Measurements from ENCODE around the gene IRF6.

IRF6 gene

DNA sequence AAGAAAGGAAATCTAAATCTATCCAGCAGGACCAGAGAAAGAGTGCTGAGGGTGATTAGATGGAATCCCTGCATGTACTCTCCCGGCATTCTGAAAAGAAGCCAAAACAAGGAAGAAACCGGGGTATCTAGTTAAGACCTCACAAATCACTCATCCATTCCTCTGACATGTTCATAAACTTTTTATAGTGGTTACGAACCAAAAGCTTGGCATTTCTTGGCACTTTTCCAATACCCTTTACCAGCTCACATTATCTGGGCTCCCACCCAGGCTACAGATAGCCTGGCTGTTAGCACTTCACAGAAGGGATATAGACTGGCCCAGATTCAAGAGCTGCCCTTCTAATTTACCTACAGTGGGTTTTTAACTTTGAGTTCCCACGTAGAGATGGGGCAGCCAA lies 19.8 kb downstream of the IRF6 start:
- DNase-seq, result no peak

DNA sequence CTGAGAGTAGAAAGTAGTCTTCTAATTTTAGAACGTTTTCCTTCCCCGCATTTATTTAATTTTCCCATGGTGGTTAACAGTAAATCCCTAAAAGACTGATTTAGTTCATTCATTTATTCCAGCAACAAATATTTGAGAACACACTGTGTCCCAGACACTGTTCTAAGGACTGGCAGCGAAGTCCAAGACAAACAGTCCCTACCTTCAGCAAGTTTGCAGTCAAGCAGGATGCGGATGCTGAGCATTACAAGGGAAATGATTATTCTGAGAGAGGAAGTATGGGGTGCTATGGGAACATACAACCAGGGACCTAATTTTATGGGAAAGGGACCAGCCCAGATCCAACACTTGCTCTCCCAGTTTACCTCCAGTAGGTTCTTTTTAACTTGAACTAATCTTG lies 20.4 kb downstream of the IRF6 start:
- DNase-seq, result no peak

DNA sequence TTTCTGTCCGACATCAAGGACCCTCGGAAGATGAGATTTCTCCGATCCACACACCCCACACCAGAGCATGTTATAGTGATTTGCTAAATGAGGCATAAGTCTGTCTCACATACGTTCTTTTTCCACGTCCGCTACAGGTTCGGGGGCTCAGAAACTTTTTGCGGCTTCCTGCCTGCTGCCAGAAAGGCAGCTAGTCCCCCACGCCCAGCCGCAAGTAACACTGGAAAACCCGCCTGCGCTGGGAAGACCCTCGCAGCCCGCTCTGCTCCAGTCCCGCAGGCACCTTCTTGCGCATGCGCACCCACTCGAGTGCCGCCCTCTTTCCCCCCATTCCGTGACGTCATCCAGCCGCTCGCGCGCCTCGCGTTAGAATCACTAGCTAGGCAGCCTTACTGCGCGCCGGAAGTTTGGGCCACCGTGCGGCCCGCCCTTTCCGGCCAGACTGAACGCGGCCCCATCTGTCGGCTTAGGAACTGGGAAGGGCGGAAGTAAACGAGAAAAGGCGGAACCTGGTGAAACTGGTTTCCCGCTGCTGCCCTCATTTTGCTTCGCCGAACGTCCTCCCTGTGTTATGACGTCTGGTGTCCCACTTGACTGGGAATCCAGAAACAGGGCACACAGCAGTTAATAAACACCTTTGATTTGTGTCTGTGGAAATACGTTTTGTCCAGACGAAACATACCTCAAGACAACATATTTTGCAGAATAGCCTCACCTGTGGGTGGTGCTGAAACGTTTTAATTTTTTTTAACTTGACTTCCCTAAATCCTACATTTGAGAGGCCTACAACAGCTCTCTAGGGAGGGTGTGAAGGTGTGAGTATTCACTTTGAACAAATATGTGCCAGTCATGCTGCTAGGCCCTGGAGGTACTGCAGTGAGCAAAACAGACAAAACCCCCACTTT lies 21.4 kb downstream of the IRF6 start, which contains the start of gene C1orf74:
C1orf74 (minus strand) TSS at position 295 of the 905 bp plus-strand sequence. CDS start 925 bp downstream, outside the sequence.
- DNase-seq, result peak; percentile 99

DNA sequence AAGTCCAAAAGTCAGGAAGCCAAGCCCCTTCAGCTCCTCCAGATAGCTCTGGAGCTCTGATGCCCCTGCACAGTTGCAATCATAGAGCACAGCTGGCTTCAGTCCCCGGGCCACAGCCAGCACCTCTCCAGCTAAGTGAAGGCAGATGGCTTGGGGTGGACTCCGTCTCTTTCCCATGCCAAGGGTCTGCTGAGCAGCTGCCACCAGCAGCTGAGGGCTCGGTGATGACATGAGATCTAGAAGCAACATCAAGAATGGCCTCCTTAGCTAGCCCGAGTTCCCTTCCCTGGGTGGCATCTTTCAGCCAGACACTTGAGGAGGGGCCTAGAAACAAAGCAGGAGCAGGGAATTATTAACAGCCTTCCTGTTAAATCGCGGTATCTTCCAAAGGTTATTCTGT lies 22.6 kb downstream of the IRF6 start:
- DNase-seq, result no peak

DNA sequence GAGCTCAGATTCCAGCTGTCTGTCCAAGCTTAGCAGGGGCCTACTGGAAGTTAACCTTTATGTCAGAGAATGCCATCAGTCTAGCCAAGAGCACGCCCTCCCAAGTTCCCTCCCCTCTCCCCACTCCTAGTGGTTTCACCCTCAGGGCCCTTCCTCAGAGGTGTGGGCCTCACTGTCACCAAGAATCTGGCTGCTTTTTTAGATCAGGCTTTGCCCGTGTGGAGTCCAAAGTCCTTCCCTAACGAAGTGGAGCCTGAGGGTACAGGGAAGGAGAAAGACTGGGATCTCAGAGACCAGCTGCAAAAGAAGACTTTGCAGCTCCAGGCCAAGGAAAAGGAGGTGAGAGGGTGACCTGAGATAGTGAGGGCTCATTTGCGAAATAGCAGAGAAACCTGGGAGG lies 25.7 kb downstream of the IRF6 start:
- no peak for DNase-seq

DNA sequence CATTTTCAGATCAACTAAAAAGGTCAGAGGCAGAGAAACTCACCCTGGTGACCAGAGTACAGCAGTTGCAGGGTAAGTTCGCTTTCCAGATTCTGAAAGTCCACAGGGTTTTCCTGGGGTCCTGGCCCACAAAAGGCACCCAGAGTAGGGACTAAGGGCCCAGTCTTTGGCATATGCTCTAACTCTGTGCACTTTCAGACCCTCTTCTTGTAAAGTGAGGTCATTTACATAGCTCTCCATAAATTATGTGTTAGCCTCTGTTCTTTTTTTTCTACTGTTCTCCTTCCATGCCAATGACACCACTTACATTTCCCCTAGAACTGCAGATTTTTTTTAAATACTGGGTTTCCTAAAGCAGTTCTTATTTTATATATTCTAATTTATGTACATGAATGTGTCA lies 27.8 kb downstream of the IRF6 start:
- no peak for DNase-seq

DNA sequence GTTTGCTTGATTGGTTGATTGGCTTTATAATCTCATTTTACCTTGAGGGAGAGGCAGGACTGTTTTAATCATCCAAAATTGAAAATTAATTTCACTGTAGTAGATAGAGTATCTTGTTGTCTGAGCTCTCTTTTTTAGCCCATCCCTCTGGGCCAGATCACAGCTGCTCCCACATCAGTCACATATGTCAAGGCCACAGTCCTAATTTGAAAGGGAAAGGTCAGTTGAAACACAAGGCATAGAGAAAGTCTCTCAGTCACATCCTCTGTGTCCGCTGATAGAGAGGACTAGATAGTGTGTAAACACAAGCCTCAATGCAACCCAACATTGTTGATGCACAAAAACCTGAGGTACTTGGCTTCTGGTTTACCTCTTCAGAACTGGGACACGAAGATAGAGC lies 28.4 kb downstream of the IRF6 start:
- no peak for DNase-seq

DNA sequence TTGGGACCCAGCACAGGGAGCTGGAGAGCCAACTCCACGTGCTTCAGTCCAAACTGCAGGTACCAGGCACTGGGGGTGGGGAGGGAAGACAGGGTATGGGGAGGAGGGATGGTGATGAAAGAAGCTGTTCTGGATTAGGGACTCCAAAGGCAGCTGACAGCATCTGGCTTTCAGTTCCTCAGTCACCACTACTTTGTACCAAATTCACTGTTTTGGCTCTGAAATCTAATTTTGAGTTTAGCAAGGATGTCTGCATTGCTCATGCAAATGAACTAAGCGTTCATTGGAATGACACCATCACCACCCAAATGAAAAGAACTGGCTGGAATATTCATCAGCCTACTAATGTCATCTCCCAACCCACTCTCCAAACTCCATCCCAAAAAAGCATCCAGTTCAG lies 30.3 kb downstream of the IRF6 start:
- DNase-seq, result no peak

DNA sequence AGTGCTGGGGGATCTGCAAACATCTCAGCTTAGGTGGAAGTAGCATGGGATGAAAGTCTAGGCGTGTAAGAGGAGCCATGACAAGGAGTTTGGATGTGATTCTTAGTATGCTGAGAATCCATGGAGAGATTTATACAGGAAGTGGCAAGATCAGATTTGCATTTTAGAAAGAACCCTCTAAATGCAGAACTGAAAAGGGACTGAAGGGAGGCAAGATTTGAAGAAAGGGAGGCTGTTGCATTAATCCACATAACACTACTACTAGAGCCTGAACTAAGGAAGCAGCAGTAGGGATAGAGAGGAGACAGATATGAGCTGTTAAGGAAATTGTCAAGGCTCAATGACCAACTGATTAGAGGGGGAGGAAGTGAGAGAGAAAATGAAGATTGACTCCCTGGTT lies 31.4 kb downstream of the IRF6 start:
- no peak for DNase-seq

DNA sequence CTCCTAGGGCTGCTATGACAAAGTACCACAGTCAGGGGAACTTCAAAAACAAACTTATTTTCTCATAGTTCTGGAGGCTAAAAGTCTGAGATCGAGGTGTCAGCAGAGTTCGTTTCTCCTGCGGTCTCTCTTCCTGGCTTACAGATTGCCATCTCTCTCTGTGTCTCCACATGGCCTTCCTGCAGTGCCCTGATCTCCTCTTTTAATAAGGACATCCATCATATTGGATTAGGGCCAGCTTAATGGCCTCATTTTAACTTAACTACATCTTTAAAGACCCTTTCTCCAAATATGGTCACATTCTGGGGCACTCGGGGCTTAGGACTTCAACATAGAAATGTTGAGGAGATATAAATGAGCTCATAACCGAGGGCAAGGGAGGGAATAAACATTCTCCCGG lies 33.8 kb downstream of the IRF6 start:
- no peak for DNase-seq

DNA sequence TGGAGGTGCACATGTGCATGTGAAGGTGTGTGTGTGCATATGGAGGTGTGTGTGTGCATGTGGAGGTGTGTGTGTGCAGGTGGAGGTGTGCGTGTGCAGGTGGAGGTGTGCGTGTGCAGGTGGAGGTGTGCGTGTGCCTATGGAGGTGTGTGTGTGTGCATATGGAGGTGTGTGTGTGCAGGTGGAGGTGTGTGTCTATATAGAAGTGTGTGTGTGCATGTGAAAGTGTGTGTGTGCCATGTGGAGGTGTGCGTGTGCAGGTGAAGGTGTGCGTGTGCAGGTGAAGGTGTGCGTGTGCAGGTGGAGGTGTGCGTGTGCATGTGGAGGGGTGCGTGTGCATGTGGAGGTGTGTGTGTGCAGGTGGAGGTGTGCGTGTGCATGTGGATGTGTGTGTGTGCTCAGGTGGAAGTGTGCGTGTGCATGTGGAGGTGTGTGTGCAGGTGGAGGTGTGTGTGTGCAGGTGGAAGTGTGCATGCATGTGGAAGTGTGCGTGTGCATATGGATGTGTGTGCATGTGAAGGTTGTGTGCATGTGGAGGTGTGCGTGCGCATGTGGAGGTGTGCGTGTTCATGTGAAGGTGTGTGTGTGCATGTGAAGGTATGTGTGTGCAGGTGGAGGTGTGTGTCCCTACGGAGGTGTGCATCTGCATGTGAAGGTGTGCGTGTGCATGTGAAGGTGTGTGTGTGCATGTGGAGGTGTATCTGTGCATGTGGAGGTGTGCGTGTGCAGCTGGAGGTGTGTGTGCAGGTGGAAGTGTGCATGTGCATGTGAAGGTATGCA lies 35.1 kb downstream of the IRF6 start:
- DNase-seq, result no peak

DNA sequence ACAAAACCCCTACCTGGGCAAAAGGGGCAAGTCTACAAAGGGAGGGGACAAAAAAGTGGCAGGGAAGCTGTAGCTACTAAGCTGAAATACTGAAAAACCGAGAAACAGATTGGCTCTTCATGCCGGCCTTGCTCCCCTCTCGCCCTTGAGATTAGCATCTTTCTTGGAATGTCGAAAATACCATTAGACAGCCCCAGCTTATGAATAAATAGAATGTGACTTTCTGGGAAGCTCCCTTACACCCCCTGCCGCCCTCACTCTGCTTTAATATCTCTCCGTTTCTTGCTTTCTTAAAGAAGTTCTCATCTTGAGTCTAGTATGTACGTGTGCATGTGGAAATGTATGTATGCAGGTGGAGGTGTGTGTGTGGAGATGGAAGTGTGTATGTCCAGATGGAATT lies 36.0 kb downstream of the IRF6 start:
- DNase-seq, result peak; percentile 34

DNA sequence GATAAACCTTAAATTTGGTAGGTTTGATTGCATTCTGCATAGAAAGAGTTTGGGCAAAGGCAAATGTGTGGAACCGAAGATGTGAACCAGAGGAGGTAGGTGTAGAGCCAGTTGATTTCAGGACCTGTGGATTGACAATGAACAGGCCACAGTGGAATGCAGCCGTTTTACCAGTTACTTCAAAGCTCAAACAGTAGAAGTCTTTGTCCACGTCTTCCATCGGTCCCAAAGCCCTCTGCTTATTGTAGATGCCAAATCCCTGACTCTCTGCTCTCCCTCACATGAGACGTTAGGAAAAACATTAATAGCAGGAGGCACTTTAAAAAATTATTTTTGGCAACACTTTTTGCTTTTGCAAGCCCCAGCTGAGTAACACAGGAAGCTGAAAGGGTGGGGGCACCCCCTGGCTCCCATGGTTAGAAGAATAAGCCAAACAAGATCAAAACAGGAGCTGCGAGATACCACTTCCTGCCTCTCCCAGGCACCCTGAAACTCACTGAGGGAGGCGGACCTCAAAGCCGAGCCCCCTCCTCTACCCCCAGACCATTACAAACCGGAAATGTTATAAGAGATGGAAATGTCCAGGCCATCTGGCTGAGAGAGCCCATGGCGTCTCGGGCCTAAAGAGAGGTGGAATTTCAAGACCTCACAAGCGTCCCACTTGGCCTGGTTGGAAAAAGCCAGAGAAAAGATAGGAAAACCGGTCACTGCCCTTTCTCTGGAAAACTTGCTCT lies 36.6 kb downstream of the IRF6 start:
- peak; percentile 87 for DNase-seq

DNA sequence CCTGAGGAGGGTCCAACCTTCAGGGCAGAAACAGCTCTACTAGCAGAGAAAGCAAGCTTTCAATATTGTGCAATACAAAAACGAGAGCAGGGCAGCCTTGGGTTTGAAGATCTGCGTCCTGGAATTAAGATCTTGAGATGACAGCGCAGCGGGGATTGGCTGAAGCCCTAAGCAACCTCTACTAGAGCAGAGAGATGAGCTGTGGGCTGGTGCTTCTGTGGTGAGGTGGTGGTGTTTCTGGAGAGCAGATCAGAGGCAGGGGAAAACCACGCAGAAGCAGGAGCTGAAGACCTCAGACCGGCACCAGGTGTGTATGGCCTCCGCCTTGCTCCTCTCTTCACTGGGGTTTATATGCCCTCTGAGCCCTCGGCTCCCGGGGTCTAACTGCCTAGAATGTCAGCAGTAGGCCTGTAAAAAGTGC lies 37.6 kb downstream of the IRF6 start:
- DNase-seq, result peak; percentile 88

DNA sequence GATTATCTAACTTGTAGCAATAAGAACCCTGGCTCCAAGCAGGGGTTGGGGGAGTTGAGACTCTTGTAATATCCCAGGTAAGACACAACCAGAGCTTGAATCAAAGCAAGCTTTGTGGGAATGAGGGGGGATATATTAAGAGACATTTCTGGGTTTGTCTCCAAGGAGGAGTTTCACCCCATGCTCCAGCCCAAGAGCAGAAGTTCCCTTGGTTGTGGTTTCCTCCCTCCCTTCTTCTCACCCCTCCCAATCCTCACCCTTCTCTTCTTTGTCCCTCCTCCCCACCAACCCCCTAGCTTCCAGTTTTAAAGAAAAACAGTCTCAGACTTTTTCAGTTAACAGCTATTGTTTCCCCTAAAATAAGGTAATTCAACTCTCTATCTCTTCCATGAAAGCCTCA lies 38.2 kb downstream of the IRF6 start:
- no peak for DNase-seq

DNA sequence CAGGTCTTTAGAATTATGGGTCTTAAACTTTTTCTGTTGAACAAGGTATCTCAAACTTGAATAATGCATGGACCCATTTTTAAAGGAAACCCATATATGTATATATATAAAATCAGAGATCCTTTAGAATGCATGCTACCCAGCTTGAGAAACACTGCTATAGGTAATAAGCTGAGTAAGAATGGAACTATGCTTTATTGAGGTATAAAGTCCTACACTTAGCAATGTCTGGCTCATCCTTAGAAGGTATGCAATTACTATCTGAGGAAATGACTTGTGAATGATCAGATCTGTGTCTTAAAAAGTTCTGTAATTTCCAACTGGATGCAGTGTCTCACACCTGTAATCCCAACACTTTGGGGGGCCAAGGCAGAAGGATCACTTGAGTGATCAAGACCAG lies 38.8 kb downstream of the IRF6 start:
- no peak for DNase-seq

DNA sequence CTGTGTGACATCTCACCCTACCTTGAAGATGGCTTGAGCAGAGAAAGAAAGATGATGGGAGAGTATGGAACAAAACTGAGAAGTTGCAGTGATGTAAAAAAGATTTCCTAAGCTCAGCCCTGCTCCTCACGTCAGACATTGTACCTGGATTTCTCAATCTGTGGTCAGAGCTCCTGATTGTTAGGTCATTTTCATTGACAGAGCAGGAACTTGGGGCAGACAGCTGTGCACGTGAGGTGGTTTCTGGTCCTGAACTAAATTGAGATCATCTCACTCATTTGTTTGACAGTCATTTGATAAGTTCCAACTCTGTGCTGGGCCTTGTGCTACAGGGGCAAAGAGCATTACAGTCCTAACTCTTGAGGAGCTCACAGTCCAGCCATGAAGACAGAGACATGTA lies 39.9 kb downstream of the IRF6 start:
- no peak for DNase-seq

DNA sequence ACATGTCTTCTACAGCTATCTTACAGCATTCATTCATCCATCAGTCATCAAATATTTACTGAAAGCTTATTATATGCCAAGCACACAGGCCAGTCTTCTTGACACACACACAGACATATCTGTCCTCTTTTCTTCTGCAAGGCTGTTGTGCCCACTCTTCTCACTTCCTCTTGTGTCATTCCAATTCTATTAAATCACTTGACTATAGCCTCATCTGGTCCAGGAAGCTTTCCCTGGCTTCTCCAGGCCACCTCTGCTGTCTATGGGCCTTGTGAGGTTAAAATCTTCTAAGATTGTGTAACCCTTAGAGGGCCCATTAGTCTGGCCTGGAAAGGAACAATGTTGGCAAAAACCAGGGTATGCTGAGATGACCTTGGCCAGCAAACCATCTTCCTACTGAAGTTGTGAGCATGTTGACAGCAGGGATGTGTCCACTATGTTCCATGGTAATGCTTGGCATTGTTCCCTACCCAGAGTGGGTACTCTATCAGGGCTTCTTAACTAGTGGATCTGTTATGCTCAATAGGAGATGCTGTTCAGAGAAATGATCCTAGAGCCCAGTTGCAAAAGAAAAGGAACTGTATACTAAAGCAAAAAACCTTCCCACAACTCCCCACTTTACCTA lies 44.8 kb downstream of the IRF6 start:
- DNase-seq, result no peak

DNA sequence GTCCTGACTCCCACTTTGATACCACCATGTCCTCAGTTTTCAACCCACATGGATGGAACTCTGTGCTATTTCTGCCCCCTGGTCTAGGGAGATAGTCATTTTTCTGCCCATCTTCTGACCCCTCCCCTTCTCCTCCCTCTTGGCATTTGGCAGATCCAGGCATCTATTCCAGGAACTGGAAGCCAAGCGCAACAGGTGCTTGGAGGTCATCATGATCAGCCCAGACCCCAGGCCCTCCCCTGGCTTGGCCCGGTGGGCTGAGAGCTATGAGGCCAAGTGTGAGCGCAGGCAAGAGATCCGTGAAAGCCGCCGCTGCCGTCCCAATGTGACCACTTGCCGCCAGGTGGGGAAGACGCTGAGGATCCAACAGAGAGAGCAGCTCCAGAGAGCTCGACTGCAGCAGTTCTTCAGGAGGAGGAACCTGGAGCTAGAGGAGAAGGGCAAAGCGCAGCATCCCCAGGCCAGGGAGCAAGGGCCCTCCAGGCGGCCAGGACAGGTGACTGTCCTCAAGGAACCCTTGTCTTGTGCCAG lies 46.0 kb downstream of the IRF6 start:
- DNase-seq, result no peak

DNA sequence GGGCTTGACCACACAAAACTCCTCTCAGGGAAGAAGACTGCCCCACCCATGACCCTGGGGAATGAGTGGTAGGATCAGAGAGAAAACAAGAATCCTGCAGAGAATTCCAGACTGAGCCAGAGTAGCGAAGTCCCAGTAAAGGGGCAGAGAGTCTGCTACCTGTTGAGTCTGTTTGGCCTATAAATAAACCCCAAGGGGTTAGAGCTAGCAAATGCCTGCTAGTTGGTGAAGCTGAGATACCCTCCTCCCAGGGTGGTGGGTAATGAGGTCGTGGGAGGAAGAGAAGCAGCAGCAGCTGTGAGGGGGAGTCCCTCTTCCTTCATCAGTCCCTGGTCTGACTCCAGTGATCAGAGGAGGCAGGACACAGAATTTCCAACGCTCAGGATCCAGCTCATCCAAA lies 47.5 kb downstream of the IRF6 start:
- DNase-seq, result no peak

DNA sequence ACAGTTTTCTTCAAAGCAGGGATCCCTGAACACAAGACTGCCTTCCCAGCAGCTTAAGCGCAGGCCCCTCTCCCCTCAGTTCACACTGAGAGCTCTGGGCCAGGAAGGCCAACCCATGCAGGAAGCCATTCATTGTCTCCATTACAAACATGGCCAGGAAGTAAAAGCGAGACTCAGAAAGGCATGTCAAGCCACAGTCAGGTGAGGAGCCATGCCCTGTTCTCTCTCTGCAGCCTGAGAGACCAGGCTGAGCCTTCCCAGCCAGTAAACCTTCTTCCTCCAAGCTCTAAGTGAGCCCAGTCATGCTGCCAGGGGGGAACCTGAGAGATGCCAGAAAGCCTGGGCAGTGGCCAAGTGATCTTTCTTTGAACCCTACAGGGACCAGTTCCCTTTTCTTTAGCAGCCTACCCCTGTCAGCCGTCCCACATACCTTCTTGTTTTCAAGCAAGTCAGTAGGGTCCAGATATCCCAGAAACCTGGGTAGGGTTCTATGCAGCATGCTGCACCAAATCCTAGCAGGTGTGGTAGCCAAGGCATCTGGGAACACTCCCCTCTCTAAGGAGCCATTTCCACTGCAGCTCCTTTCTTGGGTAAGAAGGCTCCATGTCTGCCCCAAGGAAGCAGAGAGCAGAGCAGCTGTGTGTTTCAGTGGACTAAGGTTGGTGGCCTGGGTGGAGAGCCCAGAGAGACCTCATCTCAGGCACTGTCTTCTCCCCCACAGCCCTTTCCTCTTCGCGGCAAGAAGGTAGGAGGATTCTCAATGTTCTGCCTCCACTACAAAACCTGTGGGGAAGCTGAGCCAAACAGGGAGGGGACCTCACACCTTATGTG lies 49.1 kb downstream of the IRF6 start:
- peak; percentile 57 for DNase-seq

Data from CD4-positive, alpha-beta T cell treated with Interleukin-6 for 4 hours (primary cell).